ENCODE results near the gene ZNF326.

DNA sequence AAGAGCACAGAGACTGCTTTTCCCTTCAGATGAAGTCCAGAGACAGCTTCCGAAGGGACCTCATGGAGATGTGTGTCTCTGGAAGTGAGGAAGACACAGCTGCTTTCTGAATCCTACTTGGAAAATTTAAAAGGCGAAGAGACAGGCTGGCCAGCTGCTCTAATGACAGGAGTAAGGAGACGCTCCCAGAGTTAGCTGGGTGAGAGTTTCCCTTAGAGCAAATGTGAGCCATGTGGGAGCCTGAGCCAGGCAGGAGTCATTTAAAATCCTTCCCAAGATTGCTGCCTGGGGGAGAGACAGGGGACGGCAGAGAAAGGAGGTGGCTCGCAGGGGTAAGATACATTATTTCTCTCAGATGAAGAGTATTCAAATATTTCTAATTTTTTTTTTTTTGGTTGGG lies 53.1 kb downstream of the ZNF326 start:
- TF ChIP-seq, protein P1, sequence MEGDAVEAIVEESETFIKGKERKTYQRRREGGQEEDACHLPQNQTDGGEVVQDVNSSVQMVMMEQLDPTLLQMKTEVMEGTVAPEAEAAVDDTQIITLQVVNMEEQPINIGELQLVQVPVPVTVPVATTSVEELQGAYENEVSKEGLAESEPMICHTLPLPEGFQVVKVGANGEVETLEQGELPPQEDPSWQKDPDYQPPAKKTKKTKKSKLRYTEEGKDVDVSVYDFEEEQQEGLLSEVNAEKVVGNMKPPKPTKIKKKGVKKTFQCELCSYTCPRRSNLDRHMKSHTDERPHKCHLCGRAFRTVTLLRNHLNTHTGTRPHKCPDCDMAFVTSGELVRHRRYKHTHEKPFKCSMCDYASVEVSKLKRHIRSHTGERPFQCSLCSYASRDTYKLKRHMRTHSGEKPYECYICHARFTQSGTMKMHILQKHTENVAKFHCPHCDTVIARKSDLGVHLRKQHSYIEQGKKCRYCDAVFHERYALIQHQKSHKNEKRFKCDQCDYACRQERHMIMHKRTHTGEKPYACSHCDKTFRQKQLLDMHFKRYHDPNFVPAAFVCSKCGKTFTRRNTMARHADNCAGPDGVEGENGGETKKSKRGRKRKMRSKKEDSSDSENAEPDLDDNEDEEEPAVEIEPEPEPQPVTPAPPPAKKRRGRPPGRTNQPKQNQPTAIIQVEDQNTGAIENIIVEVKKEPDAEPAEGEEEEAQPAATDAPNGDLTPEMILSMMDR (IDR thresholded peaks at IDR 0.05): no peak
- TF ChIP-seq POLR2AphosphoS5 (IDR thresholded peaks at IDR 0.05) (no peak), EP300 (IDR thresholded peaks at IDR 0.05) (no peak), POLR2A (IDR thresholded peaks at IDR 0.05; ENCODE audit: low read depth) (no peak)
